ENCODE data around the gene PRKG1.

DNA sequence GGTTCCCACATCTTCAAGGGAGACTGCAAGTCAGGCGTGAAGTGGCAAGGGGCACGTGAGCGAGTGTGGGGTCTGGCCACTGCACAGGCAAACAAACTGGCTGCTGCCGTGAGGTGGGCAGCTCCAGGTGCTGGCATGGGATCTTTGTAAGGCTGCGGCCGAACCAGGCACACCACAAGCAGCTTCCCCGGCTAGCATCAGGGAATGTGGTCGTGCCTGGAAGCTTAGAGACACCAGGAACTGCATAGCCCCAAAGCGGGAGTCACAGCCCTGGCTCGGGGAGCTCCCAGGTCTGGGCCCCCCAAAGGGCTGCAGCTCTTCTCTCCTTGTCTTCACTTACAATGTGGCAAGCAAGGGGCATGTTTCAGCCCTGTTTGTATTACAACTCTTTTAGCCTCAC, 988.9 kb downstream of the PRKG1 start:
- TF ChIP-seq, protein P1, sequence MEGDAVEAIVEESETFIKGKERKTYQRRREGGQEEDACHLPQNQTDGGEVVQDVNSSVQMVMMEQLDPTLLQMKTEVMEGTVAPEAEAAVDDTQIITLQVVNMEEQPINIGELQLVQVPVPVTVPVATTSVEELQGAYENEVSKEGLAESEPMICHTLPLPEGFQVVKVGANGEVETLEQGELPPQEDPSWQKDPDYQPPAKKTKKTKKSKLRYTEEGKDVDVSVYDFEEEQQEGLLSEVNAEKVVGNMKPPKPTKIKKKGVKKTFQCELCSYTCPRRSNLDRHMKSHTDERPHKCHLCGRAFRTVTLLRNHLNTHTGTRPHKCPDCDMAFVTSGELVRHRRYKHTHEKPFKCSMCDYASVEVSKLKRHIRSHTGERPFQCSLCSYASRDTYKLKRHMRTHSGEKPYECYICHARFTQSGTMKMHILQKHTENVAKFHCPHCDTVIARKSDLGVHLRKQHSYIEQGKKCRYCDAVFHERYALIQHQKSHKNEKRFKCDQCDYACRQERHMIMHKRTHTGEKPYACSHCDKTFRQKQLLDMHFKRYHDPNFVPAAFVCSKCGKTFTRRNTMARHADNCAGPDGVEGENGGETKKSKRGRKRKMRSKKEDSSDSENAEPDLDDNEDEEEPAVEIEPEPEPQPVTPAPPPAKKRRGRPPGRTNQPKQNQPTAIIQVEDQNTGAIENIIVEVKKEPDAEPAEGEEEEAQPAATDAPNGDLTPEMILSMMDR (IDR thresholded peaks at IDR 0.05) = no peak
- TF ChIP-seq POLR2AphosphoS5 (IDR thresholded peaks at IDR 0.05; ENCODE audit: insufficient read depth in 1 of 2, low read depth in 1 of 2) = no peak
- TF ChIP-seq POLR2A (IDR thresholded peaks at IDR 0.05) = no peak
